Memory B cell (primary cell): Measurements from ENCODE around the gene FSD2.
"Not testable (repeated sequence)": the region's sequence is repeated elsewhere in the genome, so short reads cannot be mapped to it uniquely, and the experiment has no call there.

Experiments used
- ATAC-seq: fragments of 150-1000 bp; cut with Tn5 transposase; 2 replicates; pipeline ENCODE4 v1.10.0; 2021; ENCODE audit warnings: low read depth, mild to moderate bottlenecking, moderate library complexity
- DNase-seq, 2 donors: peaks; one replicate each; pipeline ENCODE4 v3.0.0; 2022; ENCODE audit warnings: low spot score in 2 of 2
- H3K27ac Mint-ChIP-seq: one replicate; pipeline ENCODE4 v1.8.0; 2022; ENCODE audit warnings: mild to moderate bottlenecking, moderate library complexity, mixed read lengths
- H3K27me3 Mint-ChIP-seq: one replicate; pipeline ENCODE4 v1.8.0; 2022; ENCODE audit warnings: mixed read lengths
- H3K36me3 Mint-ChIP-seq: one replicate; pipeline ENCODE4 v1.8.0; 2022; ENCODE audit warnings: mild to moderate bottlenecking, mixed read lengths
- H3K4me1 Mint-ChIP-seq: one replicate; pipeline ENCODE4 v1.8.0; 2022; ENCODE audit warnings: mixed read lengths
- H3K4me3 Mint-ChIP-seq: one replicate; pipeline ENCODE4 v1.8.0; 2022; ENCODE audit warnings: mild to moderate bottlenecking, moderate library complexity, mixed read lengths
- H3K9me3 Mint-ChIP-seq: one replicate; pipeline ENCODE4 v1.8.0; 2022; ENCODE audit warnings: mixed read lengths

Gene FSD2

GRCh38 chr15:82793737-82794136, 12.1 kb downstream of the FSD2 start:
- Mint-ChIP-seq H3K9me3 (peaks cover 9% of the 10 kb centered on the region), H3K27ac (no peak overlapping the region), H3K4me1 (no peaks in the 10 kb centered on the region), H3K4me3 (no peak overlapping the region), H3K36me3 (peaks cover 7% of the 10 kb centered on the region), H3K27me3 (no peaks in the 10 kb centered on the region)
- ATAC-seq (no peak), DNase-seq (no peak)

- no peak for DNase-seq
- no peak for ATAC-seq
- peaks cover 9% of the 10 kb centered on the region for H3K9me3 Mint-ChIP-seq
- H3K4me3 Mint-ChIP-seq: no peak overlapping the region
- peaks cover 7% of the 10 kb centered on the region for H3K36me3 Mint-ChIP-seq
- no peak overlapping the region for H3K27ac Mint-ChIP-seq
- H3K27me3 Mint-ChIP-seq: no peaks in the 10 kb centered on the region
- H3K4me1 Mint-ChIP-seq: no peaks in the 10 kb centered on the region
Measured at GRCh38 chr15:82792068-82792467, 13.8 kb downstream of the FSD2 start.

- peaks cover 7% of the 10 kb centered on the region for H3K36me3 Mint-ChIP-seq
- no peaks in the 10 kb centered on the region for H3K27me3 Mint-ChIP-seq
- ATAC-seq: no peak
- H3K27ac Mint-ChIP-seq: no peak overlapping the region
- DNase-seq: no peak
- H3K4me1 Mint-ChIP-seq: no peaks in the 10 kb centered on the region
- H3K4me3 Mint-ChIP-seq: no peak overlapping the region
- peaks cover 9% of the 10 kb centered on the region for H3K9me3 Mint-ChIP-seq
Measured at GRCh38 chr15:82790321-82790720, 15.5 kb downstream of the FSD2 start.

GRCh38 chr15:82789491-82789890, 16.4 kb downstream of the FSD2 start:
- ATAC-seq: no peak
- Mint-ChIP-seq H3K36me3 (peaks cover 5% of the 10 kb centered on the region), H3K27me3 (no peaks in the 10 kb centered on the region), H3K4me1 (no peaks in the 10 kb centered on the region), H3K9me3 (peaks cover 9% of the 10 kb centered on the region), H3K4me3 (no peak overlapping the region), H3K27ac (no peak overlapping the region)
- no peak for DNase-seq

- no peak for ATAC-seq
- DNase-seq: no peak
- H3K27me3 Mint-ChIP-seq: peaks cover 2% of the 10 kb centered on the region
- H3K27ac Mint-ChIP-seq: no peak overlapping the region
- peaks cover 1% of the 10 kb centered on the region for H3K9me3 Mint-ChIP-seq
- no peaks in the 10 kb centered on the region for H3K36me3 Mint-ChIP-seq
- H3K4me1 Mint-ChIP-seq: no peaks in the 10 kb centered on the region
- no peak overlapping the region for H3K4me3 Mint-ChIP-seq
Measured at GRCh38 chr15:82788496-82788895, 17.4 kb downstream of the FSD2 start.

GRCh38 chr15:82781349-82781748, 24.5 kb downstream of the FSD2 start:
- Mint-ChIP-seq H3K4me1 (no peaks in the 10 kb centered on the region), H3K27ac (no peak overlapping the region), H3K9me3 (no peaks in the 10 kb centered on the region), H3K4me3 (no peak overlapping the region), H3K36me3 (no peaks in the 10 kb centered on the region), H3K27me3 (peaks cover 2% of the 10 kb centered on the region)
- DNase-seq: no peak
- ATAC-seq: no peak

GRCh38 chr15:82778755-82779154, 27.1 kb downstream of the FSD2 start:
- H3K27me3 Mint-ChIP-seq: no peaks in the 10 kb centered on the region
- ATAC-seq (no peak), DNase-seq (no peak)
- H3K9me3 Mint-ChIP-seq: no peaks in the 10 kb centered on the region
- H3K4me1 Mint-ChIP-seq: no peaks in the 10 kb centered on the region
- no peak overlapping the region for H3K4me3 Mint-ChIP-seq
- H3K27ac Mint-ChIP-seq: no peak overlapping the region
- no peaks in the 10 kb centered on the region for H3K36me3 Mint-ChIP-seq

GRCh38 chr15:82774496-82774895, 31.4 kb downstream of the FSD2 start:
- H3K27ac Mint-ChIP-seq: no peak overlapping the region
- H3K9me3 Mint-ChIP-seq: no peaks in the 10 kb centered on the region
- H3K4me1 Mint-ChIP-seq: no peaks in the 10 kb centered on the region
- no peaks in the 10 kb centered on the region for H3K36me3 Mint-ChIP-seq
- ATAC-seq (no peak), DNase-seq (no peak)
- no peak overlapping the region for H3K4me3 Mint-ChIP-seq
- no peaks in the 10 kb centered on the region for H3K27me3 Mint-ChIP-seq

GRCh38 chr15:82771789-82772607, 33.9 kb downstream of the FSD2 start:
- peaks cover 3% of the 10 kb centered on the region for H3K9me3 Mint-ChIP-seq
- ATAC-seq: no peak

GRCh38 chr15:82768414-82769054, 37.3 kb downstream of the FSD2 start:
- Mint-ChIP-seq H3K27ac (no peak overlapping the region), H3K9me3 (peaks cover 4% of the 10 kb centered on the region), H3K4me1 (peaks cover 14% of the 10 kb centered on the region), H3K4me3 (no peak overlapping the region), H3K27me3 (no peaks in the 10 kb centered on the region), H3K36me3 (peaks cover 20% of the 10 kb centered on the region)
- no peak for ATAC-seq
- no peak for DNase-seq

More at GRCh38 chr15:82771789-82772607, 33.9 kb downstream of the FSD2 start:
- no peaks in the 10 kb centered on the region for H3K27me3 Mint-ChIP-seq
- peaks cover 3% of the 10 kb centered on the region for H3K4me1 Mint-ChIP-seq
- no peak overlapping the region for H3K4me3 Mint-ChIP-seq
- H3K27ac Mint-ChIP-seq: no peak overlapping the region
- peaks cover 8% of the 10 kb centered on the region for H3K36me3 Mint-ChIP-seq
- no peak for DNase-seq

- ATAC-seq: no peak
- DNase-seq: no peak
- Mint-ChIP-seq H3K36me3 (peaks cover 22% of the 10 kb centered on the region), H3K9me3 (peaks cover 4% of the 10 kb centered on the region), H3K27me3 (no peaks in the 10 kb centered on the region), H3K27ac (no peak overlapping the region), H3K4me1 (peaks cover 15% of the 10 kb centered on the region), H3K4me3 (no peak overlapping the region)
Measured at GRCh38 chr15:82767163-82767829, 38.6 kb downstream of the FSD2 start.

- DNase-seq, H3K4me3 Mint-ChIP-seq, ATAC-seq, H3K27me3 Mint-ChIP-seq, H3K27ac Mint-ChIP-seq, H3K9me3 Mint-ChIP-seq: not testable (repeated sequence)
- peaks cover 24% of the 10 kb centered on the region for H3K36me3 Mint-ChIP-seq
- H3K4me1 Mint-ChIP-seq: peaks cover 15% of the 10 kb centered on the region
Measured at GRCh38 chr15:82766201-82766600, 39.7 kb downstream of the FSD2 start.

- Mint-ChIP-seq H3K27me3 (no peaks in the 10 kb centered on the region), H3K27ac (no peak overlapping the region), H3K4me3 (no peak overlapping the region), H3K36me3 (peaks cover 28% of the 10 kb centered on the region), H3K4me1 (peaks cover 15% of the 10 kb centered on the region), H3K9me3 (peaks cover 4% of the 10 kb centered on the region)
- DNase-seq (no peak), ATAC-seq (no peak)
Measured at GRCh38 chr15:82764740-82765139, 41.1 kb downstream of the FSD2 start.

- no peak overlapping the region for H3K27ac Mint-ChIP-seq
- H3K9me3 Mint-ChIP-seq: peaks cover 4% of the 10 kb centered on the region
- no peak overlapping the region for H3K4me3 Mint-ChIP-seq
- peaks cover 15% of the 10 kb centered on the region for H3K4me1 Mint-ChIP-seq
- DNase-seq: no peak
- ATAC-seq: no peak
- peaks cover 28% of the 10 kb centered on the region for H3K36me3 Mint-ChIP-seq
- H3K27me3 Mint-ChIP-seq: no peaks in the 10 kb centered on the region
Measured at GRCh38 chr15:82764117-82764490, 41.8 kb downstream of the FSD2 start.
